ENCODE data around the gene SULT1A1. TPM values are rescaled to one million over a fixed set of nuclear protein-coding genes. Genes with fewer than 3 reads are reported as not detected.
"Not testable (repeated sequence)": the region's sequence is repeated elsewhere in the genome, so short reads cannot be mapped to it uniquely, and the experiment has no call there.

SULT1A1 gene
- total and polyA plus RNA-seq, 2 of the 4 experiments (the other 2 are of a cell fraction), result 1.2 to 1.6 TPM

DNA sequence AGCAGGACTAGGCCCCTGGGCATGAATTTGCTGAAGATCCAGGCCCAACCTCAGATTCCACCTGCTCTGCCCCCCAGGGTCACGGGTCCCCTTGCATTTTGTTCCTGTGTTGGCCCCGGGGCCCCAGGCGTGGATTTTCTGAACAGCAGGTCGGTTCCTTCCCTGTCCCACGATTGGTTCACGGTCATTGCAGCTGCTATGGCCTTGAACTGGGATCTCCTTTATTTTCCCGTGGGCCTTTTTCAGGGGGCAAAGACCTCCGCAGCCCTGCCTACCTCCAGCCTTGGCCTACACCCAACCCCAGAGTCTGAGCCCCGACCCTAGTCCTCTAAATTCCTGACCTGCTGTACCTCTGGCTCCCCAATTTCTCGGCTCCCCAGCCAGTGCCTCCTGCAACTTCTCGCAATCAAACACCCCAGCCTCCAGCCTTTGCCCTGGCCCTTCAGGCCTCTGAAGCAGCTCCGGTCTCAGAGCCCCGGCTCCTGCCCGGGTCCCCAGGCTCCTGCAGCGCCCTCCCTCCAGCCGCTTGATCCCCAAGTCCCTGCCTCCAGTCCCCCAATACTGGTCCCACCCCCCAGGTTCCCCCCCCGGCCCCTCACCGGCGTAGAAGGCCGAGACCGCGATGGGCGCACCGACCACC is 12.8 kb upstream of the SULT1A1 start:
- H3K23ac ChIP-seq (ENCODE audit: low read depth, low read length); H3K4me2 ChIP-seq (ENCODE audit: low read depth, low read length); H3K9ac ChIP-seq (ENCODE audit: low read depth, low read length); H3K4ac ChIP-seq (ENCODE audit: low read depth, low read length); H3K9me1 ChIP-seq (ENCODE audit: insufficient read depth, low read length); in situ Hi-C loops (cut with MboI; ENCODE audit: low sequenced_read_pairs); H2BK20ac ChIP-seq (ENCODE audit: low read depth, low read length); H4K5ac ChIP-seq (ENCODE audit: low read depth, low read length); H2BK120ac ChIP-seq (ENCODE audit: low read depth, low read length); H3K79me1 ChIP-seq (ENCODE audit: low read depth in 1 of 2, low read length in 2 of 2); H3K4me1 ChIP-seq (ENCODE audit: control insufficient read depth, insufficient read depth, low read length); H3K9me3 ChIP-seq (ENCODE audit: control insufficient read depth, insufficient read depth, low read length); ATAC-seq (ENCODE audit: low read depth); H4K8ac ChIP-seq (ENCODE audit: low read depth in 2 of 2, low read length in 2 of 2); H3K36me3 ChIP-seq (ENCODE audit: control insufficient read depth, insufficient read depth, low read length); H3K14ac ChIP-seq (replicated peaks; ENCODE audit: low read depth, low read length); dilution Hi-C loops (cut with HindIII; ENCODE audit: low sequenced_read_pairs, unreplicated experiment); H2AFZ ChIP-seq (replicated peaks; ENCODE audit: low read length, poor library complexity); H3K27ac ChIP-seq (ENCODE audit: insufficient read depth, low read length); DNase-seq; POLR2A ChIA-PET (ENCODE audit: unreplicated experiment); H2AK9ac ChIP-seq (replicated peaks; ENCODE audit: low read depth, low read length, poor library complexity); BruUV-seq (replicated peaks); intact Hi-C loops (cut with micrococcal nuclease); CTCF ChIA-PET; H2BK5ac ChIP-seq (ENCODE audit: low read depth, low read length, poor library complexity, severe bottlenecking); H2AK5ac ChIP-seq (ENCODE audit: low read depth, low read length); H3K4me3 ChIP-seq (ENCODE audit: insufficient read depth, low read depth, low read length); H4K20me1 ChIP-seq (ENCODE audit: insufficient read depth, low read length); H2BK15ac ChIP-seq (ENCODE audit: low read depth, low read length); H3K18ac ChIP-seq (ENCODE audit: low read depth, low read length); H4K91ac ChIP-seq (ENCODE audit: insufficient read depth, low read depth, low read length); H3K56ac ChIP-seq (ENCODE audit: extremely low read depth, insufficient read depth, low read length): not testable (repeated sequence)
- peaks cover 12% of the 10 kb centered on the region for H3K27me3 ChIP-seq (ENCODE audit: control insufficient read depth, insufficient read depth, low read length)
- WGBS, 2 experiments (ENCODE audit: extremely low coverage in 2 of 2, insufficient read length in 1 of 2), result 60% methylated on average over 8 of the region's 24 CpGs; no CpG with 5 or more reads in 1 of the 2 experiments

All from IMR-90 (cell line).